ENCODE results near the gene PCDH15. TPM values are rescaled to one million over a fixed set of nuclear protein-coding genes. Genes with fewer than 3 reads are reported as not detected.

Gene PCDH15
- total RNA-seq, 3 donors from 2014 or later (not counting 1 experiment from before 2014, with no cell fraction given): not detected

- H3K36me3 ChIP-seq (ENCODE audit: control insufficient read depth, insufficient read depth, low read length): no peaks in the 10 kb centered on the region
- H3K36me3 Mint-ChIP-seq: no peaks in the 10 kb centered on the region
- no peaks in the 10 kb centered on the region for H3K27me3 Mint-ChIP-seq (ENCODE audit: low read depth in 2 of 2)
- no peak for TF ChIP-seq CTCF (IDR thresholded peaks at IDR 0.05)
- peaks cover 15 to 30% of the 10 kb centered on the region in 2 donors for H3K9me3 Mint-ChIP-seq
- no peaks in the 10 kb centered on the region for H3K4me1 Mint-ChIP-seq
- ATAC-seq (no peak), DNase-seq (no peak)
- no peaks in the 10 kb centered on the region for H3K27me3 ChIP-seq (ENCODE audit: control insufficient read depth, insufficient read depth, low read length)
- H3K27ac ChIP-seq (ENCODE audit: low read length): no peak overlapping the region
- no peaks in the 10 kb centered on the region for H3K4me1 ChIP-seq (ENCODE audit: control insufficient read depth, insufficient read depth, low read length)
- intact Hi-C loops (cut with micrococcal nuclease): no loop called here
- no peak overlapping the region for H3K4me3 ChIP-seq (ENCODE audit: low read length)
- peaks cover 2% of the 10 kb centered on the region for H3K9me3 ChIP-seq (ENCODE audit: control insufficient read depth, insufficient read depth, low read length)
- no peak overlapping the region for H3K4me3 Mint-ChIP-seq
- H3K27ac Mint-ChIP-seq: no peak overlapping the region
Measured at GRCh38 chr10:54501929-54502328, 299.1 kb downstream of the PCDH15 start.

GRCh38 chr10:54496852-54497251 lies 304.2 kb downstream of the PCDH15 start:
- intact Hi-C loops (cut with micrococcal nuclease): no loop called here
- H3K27me3 ChIP-seq (ENCODE audit: control insufficient read depth, insufficient read depth, low read length): no peaks in the 10 kb centered on the region
- Mint-ChIP-seq H3K9me3 (peaks cover 14 to 27% of the 10 kb centered on the region in 2 donors), H3K4me1 (no peaks in the 10 kb centered on the region), H3K36me3 (peaks cover 6% of the 10 kb centered on the region), H3K4me3 (no peak overlapping the region), H3K27me3 (ENCODE audit: low read depth in 2 of 2) (no peaks in the 10 kb centered on the region), H3K27ac (no peak overlapping the region)
- peaks cover 6% of the 10 kb centered on the region for H3K9me3 ChIP-seq (ENCODE audit: control insufficient read depth, insufficient read depth, low read length)
- TF ChIP-seq CTCF (IDR thresholded peaks at IDR 0.05): no peak
- no peak overlapping the region for H3K27ac ChIP-seq (ENCODE audit: low read length)
- 83% methylated on average over 1 of the region's 3 CpGs for WGBS (ENCODE audit: insufficient coverage)
- DNase-seq (no peak), ATAC-seq (no peak)
- H3K4me1 ChIP-seq (ENCODE audit: control insufficient read depth, insufficient read depth, low read length): no peaks in the 10 kb centered on the region
- no peak overlapping the region for H3K4me3 ChIP-seq (ENCODE audit: low read length)
- H3K36me3 ChIP-seq (ENCODE audit: control insufficient read depth, insufficient read depth, low read length): no peaks in the 10 kb centered on the region

GRCh38 chr10:54487743-54488142 lies 313.3 kb downstream of the PCDH15 start:
- Mint-ChIP-seq H3K27me3 (ENCODE audit: low read depth in 2 of 2) (no peaks in the 10 kb centered on the region), H3K9me3 (peaks cover 3 to 13% of the 10 kb centered on the region in 2 donors), H3K27ac (no peak overlapping the region), H3K36me3 (no peaks in the 10 kb centered on the region), H3K4me1 (no peaks in the 10 kb centered on the region), H3K4me3 (no peak overlapping the region)
- no peak for TF ChIP-seq CTCF (IDR thresholded peaks at IDR 0.05)
- DNase-seq (no peak), ATAC-seq (no peak)
- intact Hi-C loops (cut with micrococcal nuclease): no loop called here
- H3K36me3 ChIP-seq (ENCODE audit: control insufficient read depth, insufficient read depth, low read length): no peaks in the 10 kb centered on the region
- H3K4me3 ChIP-seq (ENCODE audit: low read length): no peak overlapping the region
- H3K27ac ChIP-seq (ENCODE audit: low read length): no peak overlapping the region
- H3K27me3 ChIP-seq (ENCODE audit: control insufficient read depth, insufficient read depth, low read length): no peaks in the 10 kb centered on the region
- H3K9me3 ChIP-seq (ENCODE audit: control insufficient read depth, insufficient read depth, low read length): no peaks in the 10 kb centered on the region
- no CpG with 5 or more reads among the region's 2 CpGs for WGBS (ENCODE audit: insufficient coverage)
- no peaks in the 10 kb centered on the region for H3K4me1 ChIP-seq (ENCODE audit: control insufficient read depth, insufficient read depth, low read length)

GRCh38 chr10:54485971-54486370 lies 315.1 kb downstream of the PCDH15 start:
- Mint-ChIP-seq H3K4me1 (no peaks in the 10 kb centered on the region), H3K27me3 (ENCODE audit: low read depth in 2 of 2) (no peaks in the 10 kb centered on the region), H3K27ac (no peak overlapping the region), H3K4me3 (no peak overlapping the region), H3K36me3 (no peaks in the 10 kb centered on the region), H3K9me3 (peaks cover 5 to 18% of the 10 kb centered on the region in 2 donors)
- TF ChIP-seq CTCF (IDR thresholded peaks at IDR 0.05): no peak
- Histone ChIP-seq H3K27ac (ENCODE audit: low read length) (no peak overlapping the region), H3K27me3 (ENCODE audit: control insufficient read depth, insufficient read depth, low read length) (no peaks in the 10 kb centered on the region), H3K4me3 (ENCODE audit: low read length) (no peak overlapping the region), H3K36me3 (ENCODE audit: control insufficient read depth, insufficient read depth, low read length) (no peaks in the 10 kb centered on the region), H3K4me1 (ENCODE audit: control insufficient read depth, insufficient read depth, low read length) (no peaks in the 10 kb centered on the region), H3K9me3 (ENCODE audit: control insufficient read depth, insufficient read depth, low read length) (no peaks in the 10 kb centered on the region)
- ATAC-seq (no peak), DNase-seq (no peak)
- intact Hi-C loops (cut with micrococcal nuclease): no loop called here
- WGBS (ENCODE audit: insufficient coverage): 78% methylated on average over 2 of the region's 2 CpGs

All from natural killer cell (primary cell).